Fibroblast of upper back skin (primary cell): ENCODE results near the gene STK11IP.

Experiments
- DNase-seq: peaks from one replicate; pipeline ENCODE4 v3.0.0-alpha.2; 2013

STK11IP gene

GRCh38 chr2:219661197-219661954 lies 63.7 kb downstream of the STK11IP start:
- DNase-seq, result no peak

- DNase-seq, result peak; percentile 56
Measured at GRCh38 chr2:219661955-219662395, 64.3 kb downstream of the STK11IP start.

- no peak for DNase-seq
Measured at GRCh38 chr2:219662566-219662965, 64.9 kb downstream of the STK11IP start.

GRCh38 chr2:219663116-219663762 lies 65.6 kb downstream of the STK11IP start:
- DNase-seq, result no peak

DNA sequence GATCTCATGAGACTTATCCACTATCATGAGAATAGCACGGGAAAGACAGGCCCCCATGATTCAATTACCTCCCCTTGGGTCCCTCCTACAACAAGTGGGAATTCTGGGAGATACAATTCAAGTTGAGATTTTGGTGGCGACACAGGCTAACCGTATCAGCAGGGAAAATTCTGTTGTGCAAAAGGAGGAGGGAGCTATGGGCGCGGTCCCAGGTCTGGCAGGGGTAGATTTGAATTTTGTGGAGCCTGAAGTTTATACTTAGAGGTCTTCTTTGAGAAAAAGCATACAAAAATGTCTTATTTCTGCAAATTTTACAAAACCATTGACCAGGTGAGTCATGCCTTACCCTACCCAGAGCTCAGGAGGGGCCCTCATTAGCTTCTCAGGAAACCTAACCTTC lies 66.4 kb downstream of the STK11IP start:
- no peak for DNase-seq

DNA sequence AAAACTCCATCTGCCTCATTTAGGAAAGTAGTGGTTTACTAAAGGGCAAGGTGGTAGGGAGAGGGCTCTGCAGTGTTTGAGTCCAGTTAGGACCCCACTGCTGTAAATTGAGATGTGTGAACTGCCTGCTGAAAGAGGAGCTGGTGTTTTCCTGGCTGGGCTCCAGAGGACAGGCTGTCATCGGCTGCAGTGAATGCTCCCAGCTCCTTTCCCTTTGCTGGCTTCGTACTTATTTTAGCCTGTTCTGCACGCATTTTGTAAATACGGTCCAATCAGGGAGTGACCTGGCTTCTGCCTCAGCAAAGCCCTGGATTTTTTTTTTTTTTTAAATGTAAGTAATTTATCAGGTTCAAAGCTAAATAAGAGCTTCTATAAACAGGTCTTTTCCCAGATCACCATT lies 67.3 kb downstream of the STK11IP start:
- peak; percentile 50 for DNase-seq

DNA sequence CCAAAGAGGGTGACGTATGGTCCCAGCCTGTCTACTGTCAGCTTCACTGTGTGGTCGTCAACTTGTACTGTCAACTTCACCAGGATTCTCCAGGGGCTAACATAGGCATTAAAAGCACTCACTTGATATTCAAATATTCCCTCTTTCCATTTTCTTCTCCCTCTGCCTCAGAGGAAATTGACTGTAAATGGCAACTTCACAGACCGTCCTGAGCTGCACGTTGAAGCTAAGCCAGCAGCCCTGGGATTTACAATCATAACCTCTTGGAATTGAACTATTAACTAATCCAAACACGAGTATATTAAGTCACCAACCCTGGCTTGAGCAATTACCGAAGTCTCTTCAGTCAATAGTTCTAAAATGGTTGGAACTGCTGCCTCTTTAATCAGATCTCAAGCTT lies 68.3 kb downstream of the STK11IP start:
- DNase-seq, result no peak
